OCI-LY1 (cell line): Measurements from ENCODE around the gene DIRAS2.

Source experiments
- H2AFZ ChIP-seq: fragments of 200-600 bp; sonication (generic), shearing (Covaris generic); 2 replicates; pipeline ENCODE4 v1.6.0; 2014; ENCODE audit warnings: antibody characterized with exemption, mild to moderate bottlenecking, low read length
- H3F3A ChIP-seq: fragments of 200-600 bp; sonication (generic), shearing (Covaris generic); 2 replicates; pipeline ENCODE4 v1.6.0; 2014; ENCODE audit warnings: mild to moderate bottlenecking, antibody characterized with exemption, low read length, moderate library complexity; ENCODE audit not compliant: insufficient read depth
- H3K27ac ChIP-seq: fragments of 200-600 bp; sonication (generic); 2 replicates; pipeline ENCODE4 v1.5.1; 2014; ENCODE audit warnings: low read length, mixed run types, mild to moderate bottlenecking, low read depth; ENCODE audit not compliant: poor library complexity, severe bottlenecking
- H3K27me3 ChIP-seq: fragments of 200-600 bp; sonication (generic); 2 replicates; pipeline ENCODE4 v1.6.0; 2014; ENCODE audit warnings: antibody characterized with exemption, mild to moderate bottlenecking, low read length, moderate library complexity; ENCODE audit not compliant: insufficient read depth
- H3K36me3 ChIP-seq: fragments of 200-600 bp; sonication (generic); 2 replicates; pipeline ENCODE4 v1.6.1; 2014; ENCODE audit warnings: mild to moderate bottlenecking, antibody characterized with exemption, low read length, moderate library complexity, mixed read lengths; ENCODE audit not compliant: insufficient read depth
- H3K4me1 ChIP-seq: fragments of 200-600 bp; sonication (generic); 2 replicates; pipeline ENCODE4 v1.5.1; 2014; ENCODE audit warnings: mild to moderate bottlenecking, low read length, moderate library complexity; ENCODE audit not compliant: insufficient read depth, severe bottlenecking
- H3K4me2 ChIP-seq: fragments of 200-600 bp; sonication (generic), shearing (Covaris generic); 2 replicates; pipeline ENCODE4 v1.6.1; 2014; ENCODE audit warnings: low read length
- H3K4me3 ChIP-seq: fragments of 200-600 bp; sonication (generic); 2 replicates; pipeline ENCODE4 v1.5.1; 2014; ENCODE audit warnings: low read length, low read depth, mild to moderate bottlenecking, mixed read lengths; ENCODE audit not compliant: poor library complexity, severe bottlenecking
- H3K79me2 ChIP-seq: fragments of 200-600 bp; shearing (Covaris generic); 2 replicates; pipeline ENCODE4 v1.6.1; 2016; ENCODE audit warnings: mixed run types, low read length, mixed read lengths; ENCODE audit not compliant: insufficient read depth
- H3K9ac ChIP-seq: fragments of 200-600 bp; sonication (generic), shearing (Covaris generic); 2 replicates; pipeline ENCODE4 v1.6.1; 2014; ENCODE audit warnings: mild to moderate bottlenecking, low read length, mixed read lengths
- H3K9me2 ChIP-seq: fragments of 200-600 bp; sonication (generic), shearing (Covaris generic); 2 replicates; pipeline ENCODE4 v1.6.1; 2014; ENCODE audit warnings: low read depth, mild to moderate bottlenecking, low read length, mixed read lengths
- H3K9me3 ChIP-seq: fragments of 200-600 bp; shearing (Covaris generic); 2 replicates; pipeline ENCODE4 v1.6.1; 2014; ENCODE audit warnings: low read length, mixed read lengths
- H4K20me1 ChIP-seq: fragments of 200-600 bp; sonication (generic), shearing (Covaris generic); 2 replicates; pipeline ENCODE4 v1.6.0; 2016; ENCODE audit warnings: mild to moderate bottlenecking, low read length; ENCODE audit not compliant: insufficient read depth
- EZH2 ChIP-seq: fragments of 200-600 bp; sonication (generic), shearing (Covaris generic); IDR thresholded peaks from 2 replicates; pipeline ENCODE4 v1.8.0; 2017; ENCODE audit warnings: borderline replicate concordance, mixed run types, mild to moderate bottlenecking, antibody characterized with exemption, low read length, moderate library complexity, mixed read lengths
- TF ChIP-seq, protein P1 (sequence below): fragments of 200-600 bp; sonication (generic), shearing (Covaris generic); IDR thresholded peaks from 2 replicates; pipeline ENCODE4 v1.5.1; 2017; ENCODE audit warnings: mild to moderate bottlenecking, antibody characterized with exemption, low read length, moderate library complexity, mixed read lengths

The DIRAS2 gene

DNA sequence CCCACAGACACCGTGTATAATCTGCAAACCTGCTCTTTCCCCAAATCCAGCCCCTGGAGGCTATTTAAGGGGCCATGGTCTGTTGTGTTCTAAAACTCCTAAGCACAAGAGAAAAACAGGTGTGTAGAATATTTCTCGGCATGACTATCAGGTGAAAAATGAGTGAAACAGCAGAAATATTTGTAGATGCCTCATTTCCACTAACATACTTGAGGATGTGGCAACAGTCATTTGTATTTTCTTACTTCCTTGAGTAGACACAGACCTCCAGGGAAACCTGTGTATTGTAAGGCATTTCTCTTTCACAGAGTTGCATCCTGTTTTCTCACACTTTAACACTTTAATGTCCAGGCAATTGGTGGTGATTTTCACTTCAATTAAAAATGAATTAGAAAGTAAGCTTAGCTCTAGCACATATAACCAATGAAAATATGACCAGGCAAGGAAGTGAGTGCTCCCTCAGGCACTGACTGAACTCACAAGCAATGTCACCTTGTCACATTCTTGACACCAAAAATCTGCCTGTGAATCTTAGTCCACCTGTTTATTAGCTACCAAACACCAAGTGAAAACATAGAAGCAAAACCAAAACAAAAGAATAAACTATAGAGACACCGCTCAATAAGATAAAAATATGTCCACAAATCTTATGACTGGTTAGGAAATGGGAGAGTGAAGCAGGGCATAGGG is 64.4 kb downstream of the DIRAS2 start:
- Histone ChIP-seq H3K27me3 (no peaks in the 10 kb centered on the region), H4K20me1 (no peaks in the 10 kb centered on the region), H3K79me2 (no peaks in the 10 kb centered on the region), H3K4me3 (no peak overlapping the region), H2AFZ (no peak overlapping the region), H3K36me3 (no peaks in the 10 kb centered on the region), H3K4me1 (no peaks in the 10 kb centered on the region), H3K27ac (no peak overlapping the region), H3F3A (no peaks in the 10 kb centered on the region), H3K4me2 (no peak overlapping the region), H3K9ac (no peak overlapping the region), H3K9me2 (no peaks in the 10 kb centered on the region), H3K9me3 (no peaks in the 10 kb centered on the region)
- TF ChIP-seq, protein P1, sequence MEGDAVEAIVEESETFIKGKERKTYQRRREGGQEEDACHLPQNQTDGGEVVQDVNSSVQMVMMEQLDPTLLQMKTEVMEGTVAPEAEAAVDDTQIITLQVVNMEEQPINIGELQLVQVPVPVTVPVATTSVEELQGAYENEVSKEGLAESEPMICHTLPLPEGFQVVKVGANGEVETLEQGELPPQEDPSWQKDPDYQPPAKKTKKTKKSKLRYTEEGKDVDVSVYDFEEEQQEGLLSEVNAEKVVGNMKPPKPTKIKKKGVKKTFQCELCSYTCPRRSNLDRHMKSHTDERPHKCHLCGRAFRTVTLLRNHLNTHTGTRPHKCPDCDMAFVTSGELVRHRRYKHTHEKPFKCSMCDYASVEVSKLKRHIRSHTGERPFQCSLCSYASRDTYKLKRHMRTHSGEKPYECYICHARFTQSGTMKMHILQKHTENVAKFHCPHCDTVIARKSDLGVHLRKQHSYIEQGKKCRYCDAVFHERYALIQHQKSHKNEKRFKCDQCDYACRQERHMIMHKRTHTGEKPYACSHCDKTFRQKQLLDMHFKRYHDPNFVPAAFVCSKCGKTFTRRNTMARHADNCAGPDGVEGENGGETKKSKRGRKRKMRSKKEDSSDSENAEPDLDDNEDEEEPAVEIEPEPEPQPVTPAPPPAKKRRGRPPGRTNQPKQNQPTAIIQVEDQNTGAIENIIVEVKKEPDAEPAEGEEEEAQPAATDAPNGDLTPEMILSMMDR: no peak
- TF ChIP-seq EZH2: no peak

GRCh38 chr9:90569511-90569910 is 73.1 kb downstream of the DIRAS2 start:
- H3K9me3 ChIP-seq: no peaks in the 10 kb centered on the region
- H3K79me2 ChIP-seq: no peaks in the 10 kb centered on the region
- H3K27ac ChIP-seq: no peak overlapping the region
- no peak overlapping the region for H2AFZ ChIP-seq
- no peaks in the 10 kb centered on the region for H3K27me3 ChIP-seq
- no peaks in the 10 kb centered on the region for H3K4me1 ChIP-seq
- H4K20me1 ChIP-seq: no peaks in the 10 kb centered on the region
- no peaks in the 10 kb centered on the region for H3K36me3 ChIP-seq
- no peak overlapping the region for H3K4me3 ChIP-seq
- H3K9me2 ChIP-seq: no peaks in the 10 kb centered on the region
- TF ChIP-seq EZH2: no peak
- TF ChIP-seq, protein P1: no peak
- no peaks in the 10 kb centered on the region for H3F3A ChIP-seq
- no peak overlapping the region for H3K9ac ChIP-seq
- no peak overlapping the region for H3K4me2 ChIP-seq

- H3K9me3 ChIP-seq: no peaks in the 10 kb centered on the region
- H3K9ac ChIP-seq: no peak overlapping the region
- H3K4me1 ChIP-seq: no peaks in the 10 kb centered on the region
- H2AFZ ChIP-seq: no peak overlapping the region
- no peak overlapping the region for H3K4me2 ChIP-seq
- H3K4me3 ChIP-seq: no peak overlapping the region
- TF ChIP-seq, protein P1: no peak
- TF ChIP-seq EZH2: no peak
- no peaks in the 10 kb centered on the region for H3F3A ChIP-seq
- no peak overlapping the region for H3K27ac ChIP-seq
- H3K79me2 ChIP-seq: no peaks in the 10 kb centered on the region
- no peaks in the 10 kb centered on the region for H3K36me3 ChIP-seq
- H3K9me2 ChIP-seq: no peaks in the 10 kb centered on the region
- H3K27me3 ChIP-seq: no peaks in the 10 kb centered on the region
- H4K20me1 ChIP-seq: no peaks in the 10 kb centered on the region
These were observed 74.0 kb downstream of the DIRAS2 start for GRCh38 chr9:90568667-90569066.
